ENCODE measurements around the gene LAT.

DNA sequence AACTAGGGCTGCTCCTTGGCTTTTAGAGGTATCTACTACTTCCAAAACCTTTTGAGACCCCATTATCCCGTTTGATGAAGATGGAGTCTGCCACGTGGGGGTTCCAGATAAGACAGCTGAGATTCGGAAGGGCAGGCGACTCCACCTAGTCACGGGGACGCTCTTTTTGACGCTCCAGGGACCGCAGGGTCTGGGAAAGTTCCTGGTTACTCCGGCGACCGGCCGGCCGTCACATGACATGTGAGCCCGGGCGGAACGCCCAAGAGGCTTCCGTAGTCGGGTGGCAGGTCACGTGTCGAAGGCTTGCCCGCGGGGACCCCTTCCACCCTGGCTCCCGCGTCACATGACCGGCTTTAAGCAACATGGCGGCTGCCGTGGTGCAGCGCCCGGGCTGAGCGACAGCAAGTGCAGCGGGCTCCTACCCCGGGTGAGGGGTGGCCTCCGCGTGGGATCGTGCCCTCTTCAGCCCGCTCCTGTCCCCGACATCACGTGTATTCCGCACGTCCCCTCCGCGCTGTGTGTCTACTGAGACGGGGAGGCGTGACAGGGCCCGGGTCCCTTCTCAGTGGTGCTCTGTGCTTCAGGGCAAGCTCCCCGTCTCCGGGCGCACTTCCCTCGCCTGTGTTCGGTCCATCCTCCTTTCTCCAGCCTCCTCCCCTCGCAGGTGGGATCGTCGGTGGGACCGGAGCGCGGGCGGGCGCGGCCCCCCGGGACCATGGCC, 10.3 kb upstream of the LAT start, which contains the start of gene SPNS1:
- TF ChIP-seq, protein P1, sequence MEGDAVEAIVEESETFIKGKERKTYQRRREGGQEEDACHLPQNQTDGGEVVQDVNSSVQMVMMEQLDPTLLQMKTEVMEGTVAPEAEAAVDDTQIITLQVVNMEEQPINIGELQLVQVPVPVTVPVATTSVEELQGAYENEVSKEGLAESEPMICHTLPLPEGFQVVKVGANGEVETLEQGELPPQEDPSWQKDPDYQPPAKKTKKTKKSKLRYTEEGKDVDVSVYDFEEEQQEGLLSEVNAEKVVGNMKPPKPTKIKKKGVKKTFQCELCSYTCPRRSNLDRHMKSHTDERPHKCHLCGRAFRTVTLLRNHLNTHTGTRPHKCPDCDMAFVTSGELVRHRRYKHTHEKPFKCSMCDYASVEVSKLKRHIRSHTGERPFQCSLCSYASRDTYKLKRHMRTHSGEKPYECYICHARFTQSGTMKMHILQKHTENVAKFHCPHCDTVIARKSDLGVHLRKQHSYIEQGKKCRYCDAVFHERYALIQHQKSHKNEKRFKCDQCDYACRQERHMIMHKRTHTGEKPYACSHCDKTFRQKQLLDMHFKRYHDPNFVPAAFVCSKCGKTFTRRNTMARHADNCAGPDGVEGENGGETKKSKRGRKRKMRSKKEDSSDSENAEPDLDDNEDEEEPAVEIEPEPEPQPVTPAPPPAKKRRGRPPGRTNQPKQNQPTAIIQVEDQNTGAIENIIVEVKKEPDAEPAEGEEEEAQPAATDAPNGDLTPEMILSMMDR (conservative IDR thresholded peaks at IDR 0.05; ENCODE audit: low read length): no peak
- no peak for TF ChIP-seq EZH2phosphoT487 (IDR thresholded peaks at IDR 0.05; ENCODE audit: borderline replicate concordance, low read depth, low read length)

Data from OCI-LY7 (cell line).